Activated naive CD4-positive, alpha-beta T cell treated with anti-CD3 and anti-CD28 coated beads for 36 hours (primary cell): ENCODE results near the gene DSC3. TPM values are rescaled to one million over a fixed set of nuclear protein-coding genes. Genes with fewer than 3 reads are reported as not detected.

Experiments
- CTCF ChIA-PET: fragments of 350-600 bp; sonication (Branson Sonifier 250); formaldehyde crosslinking; loops from one replicate; lab custom pipeline; 2021; ENCODE audit warnings: antibody characterized with exemption; lab: Charles Lee
- DNase-seq: peaks from one replicate; pipeline ENCODE4 v3.0.0-alpha.2; 2020
- H3K27ac Mint-ChIP-seq: one replicate; pipeline ENCODE4 v1.8.0; 2021; ENCODE audit warnings: mild to moderate bottlenecking, mixed read lengths
- H3K27me3 Mint-ChIP-seq: one replicate; pipeline ENCODE4 v1.8.0; 2021; ENCODE audit warnings: low read depth, mixed read lengths
- H3K36me3 Mint-ChIP-seq: one replicate; pipeline ENCODE4 v1.8.0; 2021; ENCODE audit warnings: low read depth, mixed read lengths
- H3K4me1 Mint-ChIP-seq: one replicate; pipeline ENCODE4 v1.8.0; 2021; ENCODE audit warnings: low read depth, mixed read lengths
- H3K4me3 Mint-ChIP-seq: one replicate; pipeline ENCODE4 v1.8.0; 2021; ENCODE audit warnings: mild to moderate bottlenecking, moderate library complexity, mixed read lengths
- H3K9me3 Mint-ChIP-seq: one replicate; pipeline ENCODE4 v1.8.0; 2021; ENCODE audit warnings: mixed read lengths
- intact Hi-C: fragments of 100-400 bp; cut with micrococcal nuclease; formaldehyde crosslinking; loops from one replicate; pipeline ENCODE4 v1.15.1; 2023
- total RNA-seq, 2 experiments: library from RNA; stranded (reverse); gene quantifications; one replicate each; pipeline ENCODE4 v1.2.3, GENCODE V29; 2021

DSC3 gene
- not detected for total RNA-seq

DNA sequence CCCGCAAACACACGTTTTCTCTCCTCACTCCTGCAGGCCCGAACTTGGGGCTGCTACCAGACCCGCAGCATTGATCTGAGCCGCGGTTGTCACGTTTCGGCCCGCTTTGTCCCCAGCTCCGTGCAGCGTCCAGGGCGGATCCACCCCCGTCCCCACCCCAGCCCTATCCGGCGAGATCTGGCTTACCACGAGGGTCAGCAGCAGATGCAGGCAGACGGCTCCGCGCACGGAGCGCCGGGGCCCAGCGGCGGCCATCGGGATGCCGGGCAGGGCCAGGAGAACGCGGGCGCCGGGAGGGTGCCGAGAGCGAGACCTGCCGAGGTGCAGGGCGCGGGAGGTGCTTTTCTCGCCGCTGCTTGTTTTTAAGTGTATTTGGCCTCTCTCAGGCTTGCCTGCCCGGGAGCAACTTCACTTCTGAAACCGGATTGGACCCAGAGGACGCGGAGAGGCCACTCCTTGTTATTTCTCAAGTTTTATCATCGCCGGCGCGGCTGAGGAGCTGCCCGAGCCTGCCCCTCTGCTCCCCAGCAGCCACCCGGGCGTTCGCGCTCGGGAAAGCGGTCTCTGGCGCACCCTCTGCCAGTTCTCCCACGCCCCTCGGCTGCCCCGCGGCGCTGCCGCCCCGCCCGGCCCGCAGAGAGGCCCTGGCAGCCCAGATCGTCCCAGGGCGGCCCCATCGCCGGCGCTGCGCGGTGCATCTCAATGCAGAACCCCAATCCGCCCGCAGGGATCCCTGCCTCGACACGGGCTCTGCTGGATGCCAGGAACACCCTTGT, at the start of gene DSC3:
Gene DSC3, minus strand, starts transcription at position 337 of the 776 bp plus-strand sequence. Its CDS starts 82 bp downstream, at position 255.
- H3K4me3 Mint-ChIP-seq: peak within 1 kb of the TSS; percentile 59
- peaks cover 6% of the 10 kb centered on the region for H3K4me1 Mint-ChIP-seq
- DNase-seq: no peak
- intact Hi-C loops: no loop called here
- H3K36me3 Mint-ChIP-seq: peaks cover 4% of the 10 kb centered on the region
- H3K27ac Mint-ChIP-seq: no peak within 1 kb of the TSS
- peaks cover 45% of the 10 kb centered on the region for H3K27me3 Mint-ChIP-seq
- CTCF ChIA-PET: no interaction called here
- H3K9me3 Mint-ChIP-seq: no peaks in the 10 kb centered on the region

DNA sequence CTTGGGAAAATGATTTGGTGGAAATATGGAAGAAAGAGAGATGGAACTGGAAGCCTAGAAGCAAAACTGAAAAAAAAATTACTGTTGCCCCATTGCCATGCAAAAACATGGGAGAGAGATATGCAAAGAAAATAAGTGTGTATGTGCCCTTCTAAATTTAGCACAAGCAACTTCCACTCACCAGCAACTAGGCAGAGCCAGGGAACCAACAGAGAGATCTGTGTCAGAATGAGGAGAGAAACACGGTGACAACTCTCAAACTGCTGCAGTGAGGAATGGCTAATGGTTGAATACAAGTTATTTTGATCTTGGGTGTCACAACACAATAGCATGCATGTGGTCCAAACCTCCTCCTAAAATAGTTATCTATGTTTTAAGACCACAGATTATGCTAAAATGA, 48.8 kb upstream of the DSC3 start:
- no peak overlapping the region for H3K4me3 Mint-ChIP-seq
- peaks cover 3% of the 10 kb centered on the region for H3K9me3 Mint-ChIP-seq
- H3K4me1 Mint-ChIP-seq: no peaks in the 10 kb centered on the region
- H3K27ac Mint-ChIP-seq: no peak overlapping the region
- H3K36me3 Mint-ChIP-seq: no peaks in the 10 kb centered on the region
- peaks cover 2% of the 10 kb centered on the region for H3K27me3 Mint-ChIP-seq
- no peak for DNase-seq
- CTCF ChIA-PET: no interaction called here
- intact Hi-C loops: no loop called here

DNA sequence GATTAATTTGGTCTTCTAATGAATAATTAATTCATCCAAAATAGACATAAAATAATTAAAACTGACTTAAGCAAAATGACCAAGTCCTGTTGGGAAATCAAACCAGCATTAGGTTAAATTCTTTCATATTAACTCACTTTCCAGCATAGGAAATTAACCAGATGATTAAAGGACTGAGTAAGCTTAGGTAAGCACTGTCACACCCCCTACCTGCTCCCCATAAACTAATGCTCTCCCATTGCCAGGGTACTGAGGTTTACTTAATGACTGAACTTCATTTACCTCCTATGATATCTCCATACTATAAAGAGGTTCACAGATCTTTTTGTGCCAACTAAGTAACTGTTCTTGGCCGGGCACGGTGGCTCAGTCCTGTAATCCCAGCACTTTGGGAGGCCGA, 46.0 kb upstream of the DSC3 start:
- no peak overlapping the region for H3K27ac Mint-ChIP-seq
- CTCF ChIA-PET: interaction anchor here (0.7 kb wide), 1 partner anchor 796 kb away, joined by 3 read pairs; no protein-coding TSS in a partner anchor
- intact Hi-C loops: no loop called here
- H3K4me3 Mint-ChIP-seq: no peak overlapping the region
- H3K4me1 Mint-ChIP-seq: no peaks in the 10 kb centered on the region
- H3K9me3 Mint-ChIP-seq: no peaks in the 10 kb centered on the region
- H3K36me3 Mint-ChIP-seq: no peaks in the 10 kb centered on the region
- DNase-seq: no peak
- H3K27me3 Mint-ChIP-seq: peaks cover 2% of the 10 kb centered on the region

DNA sequence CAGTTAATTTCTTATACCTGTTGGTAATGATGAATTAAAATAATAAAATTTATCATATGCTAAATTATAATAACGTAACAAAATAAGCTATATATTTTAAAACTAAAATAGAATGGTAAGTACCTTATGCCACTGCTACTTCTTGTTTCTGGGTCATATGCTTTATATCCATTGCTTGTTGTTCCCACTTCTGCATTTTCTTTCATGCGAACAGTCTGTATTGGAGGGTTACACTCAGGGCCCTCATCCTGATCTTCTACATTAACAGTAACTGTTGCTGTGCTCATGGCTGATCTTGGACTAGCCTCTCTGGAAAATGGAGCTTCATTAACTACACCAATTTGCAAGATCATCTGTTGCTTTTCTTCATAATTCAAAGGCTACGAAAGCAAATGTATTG, 37.4 kb upstream of the DSC3 start:
- H3K4me1 Mint-ChIP-seq: no peaks in the 10 kb centered on the region
- no peak overlapping the region for H3K4me3 Mint-ChIP-seq
- H3K9me3 Mint-ChIP-seq: no peaks in the 10 kb centered on the region
- intact Hi-C loops: no loop called here
- CTCF ChIA-PET: no interaction called here
- H3K36me3 Mint-ChIP-seq: no peaks in the 10 kb centered on the region
- H3K27me3 Mint-ChIP-seq: no peaks in the 10 kb centered on the region
- no peak for DNase-seq
- no peak overlapping the region for H3K27ac Mint-ChIP-seq

DNA sequence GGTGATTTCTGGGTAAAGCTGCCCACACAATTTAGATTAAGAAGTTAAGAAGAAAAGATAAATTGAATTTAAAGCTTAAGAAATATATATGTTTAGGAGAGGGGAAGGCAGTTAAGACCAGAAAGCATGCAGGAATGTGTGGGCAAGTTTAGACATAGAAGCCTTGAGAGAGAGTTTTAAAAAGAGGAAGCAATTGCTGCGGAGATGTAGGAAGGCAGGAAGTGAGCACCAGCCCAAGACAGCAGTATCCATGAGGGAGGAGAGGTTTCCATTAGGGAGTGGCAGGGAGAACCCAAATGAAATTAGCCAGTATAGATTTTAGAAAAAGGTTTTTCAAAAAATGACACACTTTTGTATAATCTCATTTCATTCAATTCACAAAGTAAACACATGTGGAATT, 35.3 kb upstream of the DSC3 start:
- Mint-ChIP-seq H3K9me3 (no peaks in the 10 kb centered on the region), H3K27me3 (no peaks in the 10 kb centered on the region), H3K27ac (no peak overlapping the region), H3K4me1 (no peaks in the 10 kb centered on the region), H3K36me3 (no peaks in the 10 kb centered on the region), H3K4me3 (no peak overlapping the region)
- DNase-seq: no peak
- CTCF ChIA-PET: no interaction called here
- intact Hi-C loops: no loop called here

DNA sequence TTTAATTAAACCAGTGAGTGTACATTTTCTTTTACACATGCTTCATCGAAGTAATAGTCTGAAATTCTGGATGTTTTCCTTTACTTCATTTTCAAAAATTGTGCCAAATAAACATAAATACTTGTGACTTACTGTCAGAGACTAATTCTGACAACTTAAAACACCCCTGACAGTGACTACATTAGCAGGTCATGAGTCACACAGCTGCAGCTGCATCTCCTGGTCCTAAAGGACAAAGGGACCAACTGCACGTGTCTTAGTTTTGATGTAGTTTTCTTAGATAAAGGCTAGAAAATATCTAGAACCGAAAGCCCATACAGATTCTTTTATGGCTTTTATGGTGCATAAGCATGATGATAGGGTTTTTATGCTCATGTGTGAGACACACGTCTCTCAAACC, 29.6 kb upstream of the DSC3 start:
- no peak overlapping the region for H3K27ac Mint-ChIP-seq
- H3K4me3 Mint-ChIP-seq: no peak overlapping the region
- no peaks in the 10 kb centered on the region for H3K4me1 Mint-ChIP-seq
- CTCF ChIA-PET: no interaction called here
- H3K9me3 Mint-ChIP-seq: no peaks in the 10 kb centered on the region
- H3K36me3 Mint-ChIP-seq: no peaks in the 10 kb centered on the region
- no peak for DNase-seq
- intact Hi-C loops: no loop called here
- no peaks in the 10 kb centered on the region for H3K27me3 Mint-ChIP-seq

DNA sequence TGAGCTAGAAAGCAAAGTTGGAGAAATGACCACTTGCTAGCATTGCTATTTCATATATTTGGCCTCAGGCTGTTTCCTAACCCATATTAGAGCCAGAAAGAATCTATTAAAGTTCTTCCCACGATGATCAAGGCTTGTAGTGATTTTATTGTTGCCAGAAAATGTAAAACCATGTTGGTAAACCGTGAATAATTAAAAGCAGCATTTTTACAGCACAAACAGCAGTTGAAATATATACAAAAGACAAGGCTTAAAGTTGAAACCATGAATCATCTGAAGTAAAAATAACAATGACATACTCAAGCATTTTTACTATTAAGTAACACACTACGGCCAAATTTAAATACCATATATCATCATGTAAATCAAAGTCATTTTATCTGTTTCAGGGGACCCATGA, 27.7 kb upstream of the DSC3 start:
- no peaks in the 10 kb centered on the region for H3K27me3 Mint-ChIP-seq
- intact Hi-C loops: no loop called here
- no peaks in the 10 kb centered on the region for H3K36me3 Mint-ChIP-seq
- DNase-seq: no peak
- H3K9me3 Mint-ChIP-seq: no peaks in the 10 kb centered on the region
- no peak overlapping the region for H3K4me3 Mint-ChIP-seq
- no peak overlapping the region for H3K27ac Mint-ChIP-seq
- CTCF ChIA-PET: no interaction called here
- no peaks in the 10 kb centered on the region for H3K4me1 Mint-ChIP-seq

DNA sequence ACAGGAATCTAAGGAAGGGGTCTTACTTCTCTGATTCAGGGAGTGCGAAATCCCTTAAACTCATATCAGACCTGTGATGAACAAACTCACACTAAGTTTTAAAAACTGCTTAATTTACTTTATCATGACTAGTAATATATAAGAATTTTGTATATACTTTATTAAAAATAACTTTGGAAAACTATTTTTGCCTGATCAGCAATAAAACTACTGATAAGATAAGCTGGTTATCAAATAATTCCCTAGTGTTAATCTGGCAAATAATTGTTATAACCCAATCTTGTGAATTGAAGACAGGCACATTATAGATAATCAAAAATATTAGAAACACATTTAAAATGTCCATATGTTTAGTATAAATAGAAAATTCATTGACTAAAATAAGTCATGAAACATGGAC, 23.7 kb upstream of the DSC3 start:
- no peak overlapping the region for H3K27ac Mint-ChIP-seq
- H3K4me1 Mint-ChIP-seq: peaks cover 7% of the 10 kb centered on the region
- DNase-seq: no peak
- H3K9me3 Mint-ChIP-seq: no peaks in the 10 kb centered on the region
- H3K27me3 Mint-ChIP-seq: no peaks in the 10 kb centered on the region
- no peaks in the 10 kb centered on the region for H3K36me3 Mint-ChIP-seq
- H3K4me3 Mint-ChIP-seq: no peak overlapping the region
- intact Hi-C loops: no loop called here
- CTCF ChIA-PET: interaction anchor here (0.5 kb wide), 1 partner anchor 225 kb away, joined by 4 read pairs; no protein-coding TSS in a partner anchor

DNA sequence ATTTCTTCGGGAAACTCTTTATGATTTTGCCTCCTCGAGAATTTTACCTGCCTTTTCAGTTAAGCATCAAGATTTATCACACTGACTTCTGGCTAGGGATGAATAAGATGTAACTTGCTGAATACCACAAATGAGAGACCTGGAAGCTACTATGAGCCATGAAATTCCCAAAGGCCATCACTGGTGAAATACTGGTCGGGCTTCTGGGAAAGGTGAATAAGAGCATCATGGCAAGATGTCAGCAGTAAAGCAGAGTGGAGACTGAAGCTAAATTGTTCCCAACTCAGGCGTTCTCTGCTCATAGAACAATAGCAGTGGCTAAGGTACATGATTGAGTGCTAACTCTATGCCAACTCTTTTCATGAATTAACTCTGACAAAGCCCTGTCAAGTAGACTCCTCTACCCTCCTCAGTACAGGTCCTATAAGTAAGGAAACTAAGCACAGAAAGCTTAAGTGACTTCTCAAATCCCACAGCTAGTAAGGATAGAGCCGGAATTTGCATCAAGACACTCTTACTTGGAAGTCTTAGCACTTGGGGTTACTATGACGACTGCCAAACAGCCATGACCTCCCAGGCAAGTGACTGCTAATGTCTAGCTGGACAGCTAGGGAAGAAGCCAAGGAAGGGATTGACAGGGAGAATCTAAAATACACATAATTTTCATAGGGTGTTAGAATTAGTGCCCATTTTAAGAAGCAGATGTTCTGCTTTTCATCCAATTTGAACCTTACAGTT, 22.7 kb upstream of the DSC3 start:
- DNase-seq: no peak
- Mint-ChIP-seq H3K4me1 (peaks cover 7% of the 10 kb centered on the region), H3K27ac (no peak overlapping the region), H3K9me3 (no peaks in the 10 kb centered on the region), H3K4me3 (no peak overlapping the region), H3K36me3 (no peaks in the 10 kb centered on the region), H3K27me3 (no peaks in the 10 kb centered on the region)
- intact Hi-C loops: no loop called here
- CTCF ChIA-PET: no interaction called here

DNA sequence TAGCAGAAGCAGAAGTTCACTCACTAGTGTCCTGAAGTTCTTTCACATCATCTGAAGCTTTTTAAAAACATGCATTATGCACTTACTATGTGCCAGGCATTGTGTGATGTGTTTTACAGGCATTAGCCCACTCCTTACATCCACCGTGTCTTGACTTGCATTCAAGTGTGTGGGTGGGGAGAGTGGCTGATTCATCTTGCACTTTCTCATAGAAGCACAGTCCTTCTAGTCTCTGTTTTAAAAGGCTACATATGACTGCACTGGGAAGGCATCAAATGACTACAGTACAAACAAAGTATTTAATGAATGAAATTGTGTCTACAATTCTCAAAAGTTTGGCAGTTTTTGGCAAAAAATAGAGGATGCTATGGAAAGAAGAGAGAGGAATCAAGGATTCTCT, 21.6 kb upstream of the DSC3 start:
- no peaks in the 10 kb centered on the region for H3K27me3 Mint-ChIP-seq
- intact Hi-C loops: no loop called here
- H3K4me3 Mint-ChIP-seq: no peak overlapping the region
- H3K36me3 Mint-ChIP-seq: no peaks in the 10 kb centered on the region
- peaks cover 7% of the 10 kb centered on the region for H3K4me1 Mint-ChIP-seq
- H3K9me3 Mint-ChIP-seq: no peaks in the 10 kb centered on the region
- no peak overlapping the region for H3K27ac Mint-ChIP-seq
- CTCF ChIA-PET: no interaction called here
- peak; percentile 40 for DNase-seq

DNA sequence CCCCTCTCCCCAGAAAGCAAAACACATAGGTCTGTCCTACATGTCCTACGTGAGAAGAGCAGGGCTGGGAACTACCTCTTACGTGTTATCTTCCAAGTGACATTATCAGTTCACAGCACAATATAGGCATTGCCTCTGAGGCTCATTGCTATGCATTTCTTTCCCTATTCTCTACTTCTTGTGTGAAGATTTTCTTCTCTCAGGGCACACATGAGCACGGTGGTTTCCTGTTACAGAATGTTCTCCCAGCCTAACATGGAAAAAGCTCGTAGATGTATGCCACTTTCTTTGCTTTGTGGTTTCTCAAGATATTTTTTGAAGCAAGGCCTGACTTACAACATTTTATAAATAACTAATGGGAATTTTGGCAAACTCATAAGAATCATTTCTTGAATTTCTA, 19.4 kb upstream of the DSC3 start:
- Mint-ChIP-seq H3K36me3 (no peaks in the 10 kb centered on the region), H3K4me1 (peaks cover 7% of the 10 kb centered on the region), H3K27me3 (no peaks in the 10 kb centered on the region), H3K27ac (no peak overlapping the region), H3K4me3 (no peak overlapping the region), H3K9me3 (no peaks in the 10 kb centered on the region)
- CTCF ChIA-PET: no interaction called here
- no peak for DNase-seq
- intact Hi-C loops: no loop called here

DNA sequence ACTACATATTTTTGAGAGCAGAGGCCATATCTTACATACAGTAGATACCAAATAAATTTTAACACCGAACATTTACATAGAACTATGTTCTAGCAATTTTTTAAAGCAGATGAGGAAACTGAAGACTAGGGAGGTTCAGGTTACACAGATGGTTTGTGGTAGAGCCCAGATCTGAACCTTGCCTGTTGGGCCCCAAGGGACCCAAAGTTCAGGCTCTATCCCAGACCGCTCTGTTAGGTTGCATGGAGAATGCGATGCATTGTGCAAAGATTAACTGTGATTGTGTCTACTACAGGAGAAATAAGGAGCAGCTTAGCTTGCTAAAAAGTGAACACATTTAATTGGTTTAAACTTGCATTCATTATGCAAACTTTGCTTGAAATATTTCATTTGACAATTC, 16.4 kb upstream of the DSC3 start:
- Mint-ChIP-seq H3K4me3 (no peak overlapping the region), H3K27me3 (no peaks in the 10 kb centered on the region), H3K27ac (no peak overlapping the region), H3K4me1 (peaks cover 3% of the 10 kb centered on the region), H3K36me3 (no peaks in the 10 kb centered on the region), H3K9me3 (peaks cover 6% of the 10 kb centered on the region)
- intact Hi-C loops: no loop called here
- CTCF ChIA-PET: no interaction called here
- DNase-seq: no peak

DNA sequence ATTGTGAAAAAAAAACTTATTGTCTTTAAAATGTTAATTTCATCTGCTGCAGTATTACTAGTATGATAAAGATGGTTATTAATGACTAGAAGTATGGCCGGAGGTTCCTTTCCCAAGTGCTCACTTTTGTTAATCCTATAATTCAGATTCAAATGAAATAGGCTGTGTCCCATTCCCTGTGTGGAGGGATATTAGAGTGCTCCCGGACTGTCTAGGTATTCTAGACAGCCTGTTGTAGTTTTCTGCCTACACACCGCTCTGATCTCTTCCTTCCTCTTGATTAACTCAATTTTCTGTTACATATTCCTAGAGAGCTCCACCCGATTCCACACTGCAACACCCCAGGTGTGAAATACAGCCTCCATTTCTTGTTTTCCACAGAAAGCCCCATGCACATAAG, 15.4 kb upstream of the DSC3 start:
- Mint-ChIP-seq H3K4me3 (no peak overlapping the region), H3K4me1 (peaks cover 2% of the 10 kb centered on the region), H3K9me3 (peaks cover 7% of the 10 kb centered on the region), H3K27ac (no peak overlapping the region), H3K36me3 (no peaks in the 10 kb centered on the region), H3K27me3 (no peaks in the 10 kb centered on the region)
- CTCF ChIA-PET: no interaction called here
- DNase-seq: no peak
- intact Hi-C loops: no loop called here
